Measurements from ENCODE around the gene SPSB3. TPM values are rescaled to one million over a fixed set of nuclear protein-coding genes. Genes with fewer than 3 reads are reported as not detected.

Gene SPSB3
- total RNA-seq, 2 donors from 2014 or later: 25.9 to 27.7 TPM

GRCh38 chr16:1779234-1779701 is 3.1 kb downstream of the SPSB3 start:
- intact Hi-C loops (cut with DNase I): no loop called here
- ATAC-seq (no peak), DNase-seq (peak; percentile 19)

- ATAC-seq (no peak), DNase-seq (peak; percentile 19)
- intact Hi-C loops (cut with DNase I): no loop called here
These were observed 3.9 kb downstream of the SPSB3 start for GRCh38 chr16:1778200-1779179.

- DNase-seq: peak; percentile 28
- intact Hi-C loops (cut with DNase I): no loop called here
- no peak for ATAC-seq
These were observed 4.8 kb downstream of the SPSB3 start for GRCh38 chr16:1777375-1778199.

- intact Hi-C loops (cut with DNase I): no loop called here
- DNase-seq (no peak), ATAC-seq (no peak)
These were observed 5.4 kb downstream of the SPSB3 start for GRCh38 chr16:1776991-1777374.

GRCh38 chr16:1776672-1776955 is 5.8 kb downstream of the SPSB3 start:
- DNase-seq (no peak), ATAC-seq (no peak)
- intact Hi-C loops (cut with DNase I): no loop called here

- ATAC-seq (no peak), DNase-seq (no peak)
- intact Hi-C loops (cut with DNase I): no loop called here
These were observed 6.3 kb downstream of the SPSB3 start for GRCh38 chr16:1775846-1776671.

GRCh38 chr16:1775006-1775845 is 7.1 kb downstream of the SPSB3 start:
- ATAC-seq: no peak
- DNase-seq: no peak
- intact Hi-C loops (cut with DNase I): no loop called here

GRCh38 chr16:1774448-1774780 is 8.0 kb downstream of the SPSB3 start:
- intact Hi-C loops (cut with DNase I): no loop called here
- DNase-seq (no peak), ATAC-seq (no peak)

GRCh38 chr16:1773703-1774447 is 8.5 kb downstream of the SPSB3 start:
- DNase-seq (no peak), ATAC-seq (peak in 1 of 2 donors; percentile 1)
- intact Hi-C loops (cut with DNase I): no loop called here

- ATAC-seq: peak; percentile 65 to 70
- intact Hi-C loops (cut with DNase I): no loop called here
- peak; percentile 86 for DNase-seq
These were observed 9.3 kb downstream of the SPSB3 start, which contains the start of gene MRPS34 for GRCh38 chr16:1772908-1773702. TSS of gene MRPS34 (minus strand) at chr16:1773134. CDS start at chr16:1773119, 15 bp downstream.

- DNase-seq (no peak), ATAC-seq (no peak)
- intact Hi-C loops (cut with DNase I): no loop called here
These were observed 9.9 kb downstream of the SPSB3 start, which contains the start of gene EME2 for GRCh38 chr16:1772362-1772907. TSS of gene EME2 (plus strand) at chr16:1772810. CDS start at chr16:1773228, 418 bp downstream.

- DNase-seq (no peak), ATAC-seq (no peak)
- intact Hi-C loops (cut with DNase I): no loop called here
These were observed 10.5 kb downstream of the SPSB3 start for GRCh38 chr16:1771864-1772361.

- DNase-seq (peak; percentile 82), ATAC-seq (peak; percentile 53 to 68)
- intact Hi-C loops (cut with DNase I): no loop called here
These were observed 11.0 kb downstream of the SPSB3 start, which contains the start of gene NME3 for GRCh38 chr16:1771188-1771863. TSS of gene NME3 (minus strand) at chr16:1771543. CDS start at chr16:1771534, 9 bp downstream.

- intact Hi-C loops (cut with DNase I): no loop called here
- ATAC-seq (peak; percentile 10 to 21), DNase-seq (peak; percentile 84)
These were observed 11.8 kb downstream of the SPSB3 start for GRCh38 chr16:1770328-1771187.

All from left cardiac atrium (tissue), 4 donors.